Stimulated activated CD4-positive, alpha-beta T cell treated with anti-CD3 and anti-CD28 coated beads, Interleukin-1b, Interleukin-23, amount 100 ng/mL, for 24 hours (primary cell): ENCODE measurements around the gene VPS35L.
"Not testable (repeated sequence)": the region's sequence is repeated elsewhere in the genome, so short reads cannot be mapped to it uniquely, and the experiment has no call there.

Source experiments
- DNase-seq, 4 experiments: peaks; one replicate each; pipeline ENCODE4 v3.0.0-alpha.2; 2020; ENCODE audit warnings: low read depth in 4 of 4, low spot score in 1 of 4

Gene VPS35L

GRCh38 chr16:19710191-19710908 is 154.8 kb downstream of the VPS35L start:
- no peak for DNase-seq

DNA sequence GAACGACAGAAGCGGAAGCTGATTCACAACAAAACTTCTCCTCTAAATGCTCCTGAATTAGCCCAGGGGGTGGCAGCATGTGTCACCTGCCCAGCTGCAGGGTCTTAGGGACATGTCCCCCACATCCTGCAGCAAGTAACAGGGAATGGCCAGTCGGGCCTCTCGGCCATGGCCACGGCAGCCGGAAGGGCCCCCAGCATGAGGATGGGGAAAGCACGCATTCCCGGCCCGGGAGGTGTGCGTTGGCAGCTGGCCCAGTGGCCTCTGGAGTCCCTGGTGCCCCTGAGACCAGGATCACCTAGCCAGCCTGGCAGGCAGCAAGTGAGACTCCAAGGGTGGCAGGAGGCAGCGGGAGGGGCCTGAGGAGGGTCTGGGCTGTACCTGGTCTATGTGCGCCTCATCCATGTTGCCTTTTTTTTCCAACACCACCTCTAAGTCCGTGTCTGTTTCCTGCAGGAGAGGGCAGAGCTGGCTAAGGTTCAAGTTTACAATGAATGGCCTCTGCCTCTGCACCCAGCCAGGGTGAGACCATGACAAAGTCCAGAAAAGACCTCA is 155.6 kb downstream of the VPS35L start:
- DNase-seq, result no peak

GRCh38 chr16:19711643-19712042 is 156.1 kb downstream of the VPS35L start:
- no peak for DNase-seq

DNA sequence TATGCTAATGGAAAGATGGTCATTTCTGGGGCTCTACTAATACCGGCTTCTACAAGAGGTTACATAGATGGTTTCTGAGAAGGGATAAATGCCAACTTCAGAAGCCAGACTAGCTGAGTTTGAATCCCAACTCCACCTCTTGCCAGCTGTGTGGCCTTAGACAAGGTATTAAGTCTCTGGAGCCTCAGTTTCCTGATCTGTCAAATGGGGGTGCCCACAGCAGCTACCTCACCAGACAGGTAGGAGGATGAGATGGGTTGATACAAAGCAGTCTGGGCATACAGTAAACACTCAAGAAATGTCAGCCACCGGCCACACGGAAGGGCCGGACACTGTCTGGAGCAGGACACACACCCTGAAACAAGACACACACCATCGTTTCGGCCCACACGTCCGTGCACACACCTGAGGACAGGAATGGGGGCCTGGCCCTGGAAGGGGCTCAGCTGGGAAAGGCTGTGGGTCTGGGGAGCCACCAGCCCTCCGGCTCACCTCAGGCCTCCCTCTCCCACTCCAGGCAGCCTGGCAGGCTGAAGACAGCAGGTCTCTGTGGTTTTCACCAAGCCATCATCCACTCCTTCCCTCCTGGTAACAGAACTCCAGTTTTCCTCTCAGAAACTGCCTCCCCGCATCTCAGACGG is 157.0 kb downstream of the VPS35L start:
- DNase-seq, result no peak

- no peak for DNase-seq
These were observed 158.2 kb downstream of the VPS35L start for GRCh38 chr16:19713697-19714096.

- DNase-seq, result no peak
These were observed 160.1 kb downstream of the VPS35L start for GRCh38 chr16:19715566-19715965.

GRCh38 chr16:19716183-19716582 is 160.7 kb downstream of the VPS35L start:
- DNase-seq, result no peak

DNA sequence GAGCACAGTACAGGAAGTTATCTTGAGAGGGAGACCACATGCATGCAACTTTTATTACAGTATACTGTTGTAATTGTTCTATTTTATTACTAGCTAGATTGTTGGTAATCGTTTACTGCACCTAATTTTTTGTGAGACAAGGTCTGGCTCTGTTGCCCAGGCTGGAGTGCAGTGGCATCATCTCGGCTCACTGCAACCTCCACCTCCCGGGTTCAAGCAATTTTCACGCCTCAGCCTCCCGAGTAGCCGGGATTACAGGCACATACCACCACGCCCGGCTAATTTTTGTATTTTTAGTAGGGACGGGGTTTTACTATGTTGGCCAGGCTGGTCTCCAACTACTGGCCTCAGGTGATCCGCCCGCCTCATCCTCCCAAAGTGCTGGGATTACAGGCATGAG is 161.2 kb downstream of the VPS35L start:
- DNase-seq, result not testable (repeated sequence)

- DNase-seq, result no peak
These were observed 161.8 kb downstream of the VPS35L start for GRCh38 chr16:19717314-19717713.

GRCh38 chr16:19717741-19718623 is 162.5 kb downstream of the VPS35L start, which contains the start of the genes IQCK and KNOP1:
Gene IQCK (plus strand): TSS chr16:19718271. CDS start chr16:19718307, 36 bp downstream.
Gene KNOP1 (minus strand): TSS chr16:19718227. CDS start chr16:19715035, 3,192 bp downstream.
- peak; percentile 75 to 86 (median 85) for DNase-seq

GRCh38 chr16:19718624-19718965 is 163.1 kb downstream of the VPS35L start:
- no peak for DNase-seq

GRCh38 chr16:19722269-19722952 is 166.9 kb downstream of the VPS35L start:
- no peak for DNase-seq

DNA sequence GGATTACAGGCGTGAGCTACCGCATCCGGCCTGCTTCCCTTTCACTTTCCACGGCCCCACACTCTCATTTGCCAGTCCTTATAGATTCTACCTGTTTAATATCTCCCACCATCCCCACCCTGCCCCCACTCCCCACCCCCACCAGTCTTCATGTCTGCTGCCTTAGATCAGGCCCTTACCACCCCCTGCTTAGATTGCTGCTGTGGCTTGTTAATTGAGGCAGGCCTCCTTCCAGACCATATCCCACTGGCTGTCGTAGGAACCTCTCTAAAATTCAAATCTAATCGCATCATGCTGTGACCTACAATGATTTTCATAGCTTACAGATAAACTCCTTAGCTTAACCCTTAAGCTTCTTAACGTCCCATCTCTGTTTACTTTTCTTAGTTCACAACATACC is 167.5 kb downstream of the VPS35L start:
- no peak for DNase-seq

- DNase-seq, result no peak
These were observed 173.1 kb downstream of the VPS35L start for GRCh38 chr16:19728636-19728965.

DNA sequence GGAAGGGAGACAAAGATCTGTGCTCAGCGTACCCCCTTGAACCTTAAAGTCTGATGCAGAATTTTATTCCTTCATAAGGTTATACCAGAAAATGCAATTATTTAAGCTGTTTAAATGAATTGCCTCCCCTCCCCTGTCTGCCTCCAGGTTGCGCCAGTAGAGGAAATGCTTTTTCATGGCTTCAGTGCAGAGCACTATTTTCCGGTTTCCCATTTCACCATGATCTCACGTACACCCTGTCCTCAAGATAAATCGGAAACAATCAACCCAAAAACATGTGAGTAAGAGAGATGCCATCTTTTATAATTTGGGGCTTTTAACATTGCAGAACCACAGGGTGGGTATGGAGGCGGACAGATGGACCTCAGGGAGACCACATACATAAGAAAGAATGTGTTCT is 178.0 kb downstream of the VPS35L start:
- no peak for DNase-seq

GRCh38 chr16:19735074-19735867 is 179.8 kb downstream of the VPS35L start:
- no peak for DNase-seq

DNA sequence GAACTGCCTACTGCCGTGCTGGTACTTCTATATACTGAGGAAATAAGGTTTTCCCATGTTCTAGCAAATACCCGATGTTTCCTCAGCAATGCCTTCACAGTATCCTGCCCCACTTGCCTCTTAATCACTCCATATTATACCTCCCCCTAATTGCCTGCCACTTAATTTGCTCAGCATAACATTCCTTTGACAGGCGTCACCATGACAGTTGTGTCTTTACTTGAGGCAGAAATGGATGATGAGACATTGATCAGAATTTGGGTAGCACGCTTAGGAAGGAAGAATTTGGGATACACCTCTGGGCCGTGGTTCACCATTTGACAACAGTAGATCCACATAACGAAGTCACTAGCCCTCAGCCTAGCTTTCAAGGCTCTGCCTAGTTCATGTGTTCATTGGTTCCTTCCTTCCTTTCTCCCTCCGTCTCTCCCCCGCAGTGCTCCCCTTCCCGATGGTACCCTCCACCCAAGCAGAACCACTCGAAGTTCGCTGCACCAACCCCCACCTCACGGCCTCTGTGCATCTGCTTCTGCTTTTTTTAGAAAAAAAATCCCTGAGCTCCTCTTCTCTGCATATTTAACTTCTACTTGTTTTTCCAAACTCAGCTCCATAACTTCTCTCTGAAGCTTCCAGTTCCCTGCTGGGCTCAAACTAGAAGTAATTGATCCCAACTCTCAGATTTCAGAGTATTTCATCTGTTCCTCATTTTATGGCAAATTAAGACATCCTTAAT is 182.0 kb downstream of the VPS35L start:
- no peak for DNase-seq

- DNase-seq, result no peak
These were observed 185.9 kb downstream of the VPS35L start for GRCh38 chr16:19741354-19741753.

DNA sequence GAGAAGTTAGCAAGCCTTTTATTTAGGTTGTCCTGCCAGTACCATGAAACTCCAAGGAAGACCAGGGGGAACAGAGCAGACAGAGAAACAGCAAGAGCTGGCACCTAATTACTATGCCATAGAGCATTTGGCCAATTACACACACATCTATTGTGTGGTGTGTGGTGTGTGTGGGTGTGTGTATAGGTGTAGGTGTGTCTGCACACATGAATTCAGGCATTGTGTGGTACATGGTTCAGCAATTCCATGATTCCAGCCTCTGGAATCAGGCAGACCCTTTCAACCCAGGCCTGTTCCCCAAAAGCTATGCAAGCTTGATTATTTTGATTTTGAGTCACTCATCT is 188.3 kb downstream of the VPS35L start:
- no peak for DNase-seq

GRCh38 chr16:19744670-19745069 is 189.2 kb downstream of the VPS35L start:
- no peak for DNase-seq
